WTC11 (cell line): Measurements from ENCODE around the gene CSHL1. TPM values are rescaled to one million over a fixed set of nuclear protein-coding genes. Genes with fewer than 3 reads are reported as not detected.

Source experiments
- ATAC-seq: fragments of 200-7000 bp; cut with Tn5 transposase; 2 replicates; pipeline ENCODE4 v1.10.0; 2021; ENCODE audit warnings: mild to moderate bottlenecking, moderate library complexity
- CTCF ChIA-PET: fragments of 300-600 bp; sonication (Branson Sonifier 250); formaldehyde crosslinking; loops from one replicate; lab custom pipeline; 2021; ENCODE audit warnings: antibody characterized with exemption; lab: Charles Lee
- POLR2A ChIA-PET: fragments of 350-600 bp; sonication (Branson Sonifier 250); formaldehyde crosslinking; loops from one replicate; lab custom pipeline; 2021; ENCODE audit warnings: antibody characterized with exemption; lab: Charles Lee
- DNase-seq: peaks from one replicate; pipeline ENCODE4 v3.0.0; 2021; ENCODE audit warnings: low spot score
- H3K27ac Mint-ChIP-seq: 2 replicates; pipeline ENCODE4 v1.8.0; 2021; ENCODE audit warnings: mixed read lengths
- H3K27me3 Mint-ChIP-seq: 2 replicates; pipeline ENCODE4 v1.8.0; 2021; ENCODE audit warnings: low read depth, mild to moderate bottlenecking, moderate library complexity, mixed read lengths
- H3K36me3 Mint-ChIP-seq: 2 replicates; pipeline ENCODE4 v1.8.0; 2021; ENCODE audit warnings: mixed read lengths
- H3K4me1 Mint-ChIP-seq: 2 replicates; pipeline ENCODE4 v1.8.0; 2022; ENCODE audit warnings: mixed read lengths
- H3K4me3 Mint-ChIP-seq: 2 replicates; pipeline ENCODE4 v1.8.0; 2021; ENCODE audit warnings: mild to moderate bottlenecking, moderate library complexity, mixed read lengths
- H3K9me3 Mint-ChIP-seq: 2 replicates; pipeline ENCODE4 v1.8.0; 2021; ENCODE audit warnings: mixed read lengths
- CTCF ChIP-seq: fragments of 200-600 bp; IDR thresholded peaks from 2 replicates; pipeline ENCODE4 v1.8.0; 2022; ENCODE audit warnings: antibody characterized with exemption
- ESRRA ChIP-seq: sonication (generic); formaldehyde crosslinking; IDR thresholded peaks from 2 replicates; pipeline ENCODE4 v1.8.1; 2022; ENCODE audit warnings: mild to moderate bottlenecking, missing genetic modification reagents, borderline replicate concordance
- ETV6 ChIP-seq: sonication (generic); formaldehyde crosslinking; IDR thresholded peaks from 2 replicates; pipeline ENCODE4 v1.8.1; 2022; ENCODE audit warnings: mild to moderate bottlenecking, missing genetic modification reagents
- FOXJ3 ChIP-seq: sonication (generic); formaldehyde crosslinking; IDR thresholded peaks from 2 replicates; pipeline ENCODE4 v1.9.0; 2021; ENCODE audit warnings: missing genetic modification reagents, mild to moderate bottlenecking, borderline replicate concordance
- GTF2I ChIP-seq: fragments of 250-450 bp; sonication (Bioruptor Pico); conservative IDR thresholded peaks from 2 replicates; pipeline ENCODE4 v1.4.0; 2021; ENCODE audit warnings: mild to moderate bottlenecking
- NFE2L1 ChIP-seq: sonication (generic); formaldehyde crosslinking; IDR thresholded peaks from 2 replicates; pipeline ENCODE4 v1.8.1; 2023; ENCODE audit warnings: missing genetic modification reagents
- NR3C1 ChIP-seq: sonication (generic); formaldehyde crosslinking; conservative IDR thresholded peaks from 2 replicates; pipeline ENCODE4 v1.8.1; 2023; ENCODE audit warnings: low read depth, mild to moderate bottlenecking, missing genetic modification reagents
- SMAD3 ChIP-seq: sonication (generic); formaldehyde crosslinking; IDR thresholded peaks from 2 replicates; pipeline ENCODE4 v1.8.0; 2022; ENCODE audit warnings: missing genetic modification reagents, mild to moderate bottlenecking, borderline replicate concordance
- SOX15 ChIP-seq: fragments of 250-450 bp; sonication (Bioruptor Pico); IDR thresholded peaks from 2 replicates; pipeline ENCODE4 v1.9.0; 2021; ENCODE audit warnings: mild to moderate bottlenecking
- total RNA-seq: library from RNA; stranded (reverse); gene quantifications from 3 replicates; pipeline ENCODE4 v1.2.3, GENCODE V29; 2021
- TF ChIP-seq, protein P1 (sequence below): sonication (generic); formaldehyde crosslinking; IDR thresholded peaks from 2 replicates; pipeline ENCODE4 v1.8.0; 2023; ENCODE audit warnings: missing genetic modification reagents, mild to moderate bottlenecking, borderline replicate concordance
- TF ChIP-seq, protein P2 (sequence below): fragments of 250-450 bp; sonication (Bioruptor Pico); IDR thresholded peaks from 2 replicates; pipeline ENCODE4 v1.8.0; 2021; ENCODE audit warnings: mild to moderate bottlenecking
- TF ChIP-seq, protein P3 (sequence below): fragments of 250-450 bp; sonication (Bioruptor Pico); IDR thresholded peaks from 2 replicates; pipeline ENCODE4 v1.9.0; 2021; ENCODE audit warnings: mild to moderate bottlenecking, borderline replicate concordance

The CSHL1 gene
- total RNA-seq, 1 experiment from 2014 or later: not detected

DNA sequence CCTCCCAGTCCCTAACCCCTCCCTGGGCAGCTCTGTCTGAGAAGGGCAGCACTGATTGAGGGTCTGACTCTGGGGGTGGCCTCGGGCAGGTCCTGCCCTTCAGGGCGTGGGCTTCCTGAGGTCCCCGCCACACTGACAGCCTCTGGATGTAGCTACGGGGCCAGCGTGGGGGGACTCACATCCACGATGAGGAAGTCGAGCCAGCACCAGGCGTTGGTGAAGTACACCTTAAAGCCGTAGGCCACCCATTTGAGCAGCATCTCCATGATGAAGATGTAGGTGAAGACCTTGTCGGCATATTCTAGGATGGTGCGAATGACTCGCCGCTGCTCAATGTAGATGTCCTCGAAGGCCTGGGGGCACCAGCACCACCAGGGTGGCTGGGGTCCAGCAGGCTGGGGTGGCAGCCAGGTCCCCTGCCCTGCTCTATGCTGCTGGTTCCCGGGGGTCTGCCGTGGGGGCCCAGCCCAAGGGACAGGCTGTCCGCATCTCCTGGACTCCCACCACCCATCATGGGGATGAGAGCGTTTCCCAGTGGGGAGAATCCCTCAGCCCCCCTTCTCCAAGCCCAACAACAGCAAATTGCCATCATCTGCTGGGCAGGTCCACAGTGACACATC, 36.8 kb upstream of the CSHL1 start (continued):
- TF ChIP-seq ETV6 (no peak), SOX15 (CRISPR knock-in tag) (no peak), NFE2L1 (CRISPR knock-in tag) (no peak)
- TF ChIP-seq, protein P1, sequence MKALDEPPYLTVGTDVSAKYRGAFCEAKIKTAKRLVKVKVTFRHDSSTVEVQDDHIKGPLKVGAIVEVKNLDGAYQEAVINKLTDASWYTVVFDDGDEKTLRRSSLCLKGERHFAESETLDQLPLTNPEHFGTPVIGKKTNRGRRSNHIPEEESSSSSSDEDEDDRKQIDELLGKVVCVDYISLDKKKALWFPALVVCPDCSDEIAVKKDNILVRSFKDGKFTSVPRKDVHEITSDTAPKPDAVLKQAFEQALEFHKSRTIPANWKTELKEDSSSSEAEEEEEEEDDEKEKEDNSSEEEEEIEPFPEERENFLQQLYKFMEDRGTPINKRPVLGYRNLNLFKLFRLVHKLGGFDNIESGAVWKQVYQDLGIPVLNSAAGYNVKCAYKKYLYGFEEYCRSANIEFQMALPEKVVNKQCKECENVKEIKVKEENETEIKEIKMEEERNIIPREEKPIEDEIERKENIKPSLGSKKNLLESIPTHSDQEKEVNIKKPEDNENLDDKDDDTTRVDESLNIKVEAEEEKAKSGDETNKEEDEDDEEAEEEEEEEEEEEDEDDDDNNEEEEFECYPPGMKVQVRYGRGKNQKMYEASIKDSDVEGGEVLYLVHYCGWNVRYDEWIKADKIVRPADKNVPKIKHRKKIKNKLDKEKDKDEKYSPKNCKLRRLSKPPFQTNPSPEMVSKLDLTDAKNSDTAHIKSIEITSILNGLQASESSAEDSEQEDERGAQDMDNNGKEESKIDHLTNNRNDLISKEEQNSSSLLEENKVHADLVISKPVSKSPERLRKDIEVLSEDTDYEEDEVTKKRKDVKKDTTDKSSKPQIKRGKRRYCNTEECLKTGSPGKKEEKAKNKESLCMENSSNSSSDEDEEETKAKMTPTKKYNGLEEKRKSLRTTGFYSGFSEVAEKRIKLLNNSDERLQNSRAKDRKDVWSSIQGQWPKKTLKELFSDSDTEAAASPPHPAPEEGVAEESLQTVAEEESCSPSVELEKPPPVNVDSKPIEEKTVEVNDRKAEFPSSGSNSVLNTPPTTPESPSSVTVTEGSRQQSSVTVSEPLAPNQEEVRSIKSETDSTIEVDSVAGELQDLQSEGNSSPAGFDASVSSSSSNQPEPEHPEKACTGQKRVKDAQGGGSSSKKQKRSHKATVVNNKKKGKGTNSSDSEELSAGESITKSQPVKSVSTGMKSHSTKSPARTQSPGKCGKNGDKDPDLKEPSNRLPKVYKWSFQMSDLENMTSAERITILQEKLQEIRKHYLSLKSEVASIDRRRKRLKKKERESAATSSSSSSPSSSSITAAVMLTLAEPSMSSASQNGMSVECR: no peak

GRCh38 chr17:63946440-63947363, 35.6 kb upstream of the CSHL1 start:
- H3K27me3 Mint-ChIP-seq: no peaks in the 10 kb centered on the region
- peak; percentile 80 for ATAC-seq

GRCh38 chr17:63945784-63946439, 34.9 kb upstream of the CSHL1 start:
- Mint-ChIP-seq H3K4me3 (no peak overlapping the region), H3K4me1 (peaks cover 5% of the 10 kb centered on the region; the same call in 1 of the 2 replicates), H3K27ac (no peak overlapping the region), H3K27me3 (no peaks in the 10 kb centered on the region), H3K36me3 (no peaks in the 10 kb centered on the region; the same call in 1 of the 2 replicates), H3K9me3 (no peaks in the 10 kb centered on the region)
- CTCF ChIA-PET: interaction anchor here (0.6 to 3.1 kb wide), 52 partner anchors 8 to 188 kb away, joined by 3 to 170 read pairs (median 6); partner anchors contain the start of genes CCDC47, CD79B, CSHL1 and ERN1
- POLR2A ChIA-PET: interaction anchor here (0.9 to 1.1 kb wide), 5 partner anchors 14 to 45 kb away, joined by 3 to 4 read pairs (median 3); partner anchors contain the start of genes CD79B and GH1
- ATAC-seq: no peak
- DNase-seq: no peak
- TF ChIP-seq ESRRA (CRISPR knock-in tag): no peak
- TF ChIP-seq GTF2I (CRISPR knock-in tag): no peak
- TF ChIP-seq, protein P2, sequence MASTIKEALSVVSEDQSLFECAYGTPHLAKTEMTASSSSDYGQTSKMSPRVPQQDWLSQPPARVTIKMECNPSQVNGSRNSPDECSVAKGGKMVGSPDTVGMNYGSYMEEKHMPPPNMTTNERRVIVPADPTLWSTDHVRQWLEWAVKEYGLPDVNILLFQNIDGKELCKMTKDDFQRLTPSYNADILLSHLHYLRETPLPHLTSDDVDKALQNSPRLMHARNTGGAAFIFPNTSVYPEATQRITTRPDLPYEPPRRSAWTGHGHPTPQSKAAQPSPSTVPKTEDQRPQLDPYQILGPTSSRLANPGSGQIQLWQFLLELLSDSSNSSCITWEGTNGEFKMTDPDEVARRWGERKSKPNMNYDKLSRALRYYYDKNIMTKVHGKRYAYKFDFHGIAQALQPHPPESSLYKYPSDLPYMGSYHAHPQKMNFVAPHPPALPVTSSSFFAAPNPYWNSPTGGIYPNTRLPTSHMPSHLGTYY (CRISPR knock-in tag): no peak
- no peak for TF ChIP-seq SMAD3
- no peak for TF ChIP-seq NR3C1
- TF ChIP-seq, protein P3, sequence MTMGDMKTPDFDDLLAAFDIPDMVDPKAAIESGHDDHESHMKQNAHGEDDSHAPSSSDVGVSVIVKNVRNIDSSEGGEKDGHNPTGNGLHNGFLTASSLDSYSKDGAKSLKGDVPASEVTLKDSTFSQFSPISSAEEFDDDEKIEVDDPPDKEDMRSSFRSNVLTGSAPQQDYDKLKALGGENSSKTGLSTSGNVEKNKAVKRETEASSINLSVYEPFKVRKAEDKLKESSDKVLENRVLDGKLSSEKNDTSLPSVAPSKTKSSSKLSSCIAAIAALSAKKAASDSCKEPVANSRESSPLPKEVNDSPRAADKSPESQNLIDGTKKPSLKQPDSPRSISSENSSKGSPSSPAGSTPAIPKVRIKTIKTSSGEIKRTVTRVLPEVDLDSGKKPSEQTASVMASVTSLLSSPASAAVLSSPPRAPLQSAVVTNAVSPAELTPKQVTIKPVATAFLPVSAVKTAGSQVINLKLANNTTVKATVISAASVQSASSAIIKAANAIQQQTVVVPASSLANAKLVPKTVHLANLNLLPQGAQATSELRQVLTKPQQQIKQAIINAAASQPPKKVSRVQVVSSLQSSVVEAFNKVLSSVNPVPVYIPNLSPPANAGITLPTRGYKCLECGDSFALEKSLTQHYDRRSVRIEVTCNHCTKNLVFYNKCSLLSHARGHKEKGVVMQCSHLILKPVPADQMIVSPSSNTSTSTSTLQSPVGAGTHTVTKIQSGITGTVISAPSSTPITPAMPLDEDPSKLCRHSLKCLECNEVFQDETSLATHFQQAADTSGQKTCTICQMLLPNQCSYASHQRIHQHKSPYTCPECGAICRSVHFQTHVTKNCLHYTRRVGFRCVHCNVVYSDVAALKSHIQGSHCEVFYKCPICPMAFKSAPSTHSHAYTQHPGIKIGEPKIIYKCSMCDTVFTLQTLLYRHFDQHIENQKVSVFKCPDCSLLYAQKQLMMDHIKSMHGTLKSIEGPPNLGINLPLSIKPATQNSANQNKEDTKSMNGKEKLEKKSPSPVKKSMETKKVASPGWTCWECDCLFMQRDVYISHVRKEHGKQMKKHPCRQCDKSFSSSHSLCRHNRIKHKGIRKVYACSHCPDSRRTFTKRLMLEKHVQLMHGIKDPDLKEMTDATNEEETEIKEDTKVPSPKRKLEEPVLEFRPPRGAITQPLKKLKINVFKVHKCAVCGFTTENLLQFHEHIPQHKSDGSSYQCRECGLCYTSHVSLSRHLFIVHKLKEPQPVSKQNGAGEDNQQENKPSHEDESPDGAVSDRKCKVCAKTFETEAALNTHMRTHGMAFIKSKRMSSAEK (CRISPR knock-in tag): no peak

More at GRCh38 chr17:63946440-63947363, 35.6 kb upstream of the CSHL1 start:
- no peak overlapping the region for H3K4me3 Mint-ChIP-seq
- peaks cover 6% of the 10 kb centered on the region; the same call in 1 of the 2 replicates for H3K4me1 Mint-ChIP-seq
- peak; percentile 73 for DNase-seq
- CTCF ChIA-PET: interaction anchor here (0.6 to 3.1 kb wide), 50 partner anchors 8 to 187 kb away, joined by 3 to 170 read pairs (median 6); partner anchors contain the start of genes CCDC47, CD79B, CSHL1 and ERN1
- H3K9me3 Mint-ChIP-seq: no peaks in the 10 kb centered on the region
- no peaks in the 10 kb centered on the region; the same call in 1 of the 2 replicates for H3K36me3 Mint-ChIP-seq
- no peak overlapping the region for H3K27ac Mint-ChIP-seq
- TF ChIP-seq FOXJ3 (no peak), CTCF (peak; percentile 82)
- POLR2A ChIA-PET: interaction anchor here (0.9 to 1.1 kb wide), 5 partner anchors 14 to 44 kb away, joined by 3 to 4 read pairs (median 3); partner anchors contain the start of genes CD79B and GH1
